HEK293 (cell line): ENCODE results near the gene RAB24.

ENCODE experiments used
- CTCF ChIA-PET: fragments of 350-600 bp; formaldehyde crosslinking; extraction: SDS; loops from one replicate; lab custom pipeline; 2021; ENCODE audit warnings: antibody characterized with exemption; lab: Yijun Ruan, JAX
- POLR2A ChIA-PET: fragments of 300-600 bp; formaldehyde crosslinking; extraction: SDS; loops from one replicate; lab custom pipeline; 2020; ENCODE audit warnings: antibody characterized with exemption, inconsistent platforms; lab: Yijun Ruan, JAX
- H3K27ac ChIP-seq: fragments of 200-500 bp; sonication (Bioruptor generic); 2 replicates; pipeline ENCODE4 v1.5.1; 2014; ENCODE audit warnings: low read depth, low read length, control low read depth, inconsistent platforms; ENCODE audit errors: extremely low read depth
- H3K36me3 ChIP-seq, 2 experiments: fragments of 200-500 bp in 1 of 2; sonication (Bioruptor generic) in 1 of 2; 1 replicate in 1 of 2; 2 replicates in 1 of 2; pipeline ENCODE4 v1.5.1; 2014 to 2017; ENCODE audit warnings: inconsistent platforms in 2 of 2, low read length in 2 of 2; ENCODE audit not compliant: control insufficient read depth in 2 of 2, insufficient read depth in 1 of 2
- H3K4me1 ChIP-seq: fragments of 200-500 bp; sonication (Bioruptor generic); 2 replicates; pipeline ENCODE4 v1.5.1; 2014; ENCODE audit warnings: mild to moderate bottlenecking, low read length, inconsistent platforms; ENCODE audit not compliant: control insufficient read depth, insufficient read depth
- H3K4me3 ChIP-seq: 2 replicates; pipeline ENCODE4 v1.5.1; 2011; ENCODE audit warnings: low read depth, mild to moderate bottlenecking, control low read depth, low read length, moderate library complexity
- H3K9me3 ChIP-seq: fragments of 200-500 bp; sonication (Bioruptor generic); 2 replicates; pipeline ENCODE4 v1.5.1; 2014; ENCODE audit warnings: low read depth, low read length, inconsistent platforms; ENCODE audit not compliant: control insufficient read depth, insufficient read depth
- GFI1B ChIP-seq: fragments of 450-650 bp; formaldehyde crosslinking; IDR thresholded peaks from 2 replicates; pipeline ENCODE4 v1.5.1; 2016; ENCODE audit warnings: missing biosample characterization, missing genetic modification characterization
- KLF1 ChIP-seq: fragments of 450-650 bp; formaldehyde crosslinking; IDR thresholded peaks from 2 replicates; pipeline ENCODE4 v1.5.1; 2016; ENCODE audit warnings: missing biosample characterization, missing genetic modification characterization
- KLF7 ChIP-seq: fragments of 450-650 bp; formaldehyde crosslinking; IDR thresholded peaks from 2 replicates; pipeline ENCODE4 v1.5.1; 2016; ENCODE audit warnings: missing biosample characterization, missing genetic modification characterization, borderline replicate concordance
- YY1 ChIP-seq: fragments of 450-650 bp; formaldehyde crosslinking; IDR thresholded peaks from 2 replicates; pipeline ENCODE4 v1.5.1; 2018; ENCODE audit warnings: missing biosample characterization, missing genetic modification characterization
- ZFP41 ChIP-seq: fragments of 450-650 bp; formaldehyde crosslinking; IDR thresholded peaks from 2 replicates; pipeline ENCODE4 v1.5.1; 2016; ENCODE audit warnings: missing biosample characterization, missing genetic modification characterization, borderline replicate concordance
- ZNF114 ChIP-seq: fragments of 450-650 bp; formaldehyde crosslinking; IDR thresholded peaks from 2 replicates; pipeline ENCODE4 v1.5.0; 2017; ENCODE audit warnings: missing biosample characterization, missing genetic modification characterization
- ZNF184 ChIP-seq: fragments of 450-650 bp; IDR thresholded peaks from 2 replicates; pipeline ENCODE4 v1.5.1; 2018; ENCODE audit warnings: missing biosample characterization, mild to moderate bottlenecking, missing genetic modification characterization
- ZNF19 ChIP-seq: fragments of 450-650 bp; formaldehyde crosslinking; IDR thresholded peaks from 2 replicates; pipeline ENCODE4; 2016; ENCODE audit warnings: missing biosample characterization, missing genetic modification characterization, low read depth
- ZNF2 ChIP-seq: fragments of 450-650 bp; formaldehyde crosslinking; IDR thresholded peaks from 2 replicates; pipeline ENCODE4 v1.5.1; 2016; ENCODE audit warnings: missing biosample characterization, missing genetic modification characterization
- ZNF223 ChIP-seq: fragments of 450-650 bp; formaldehyde crosslinking; IDR thresholded peaks from 2 replicates; pipeline ENCODE4 v1.5.1; 2016; ENCODE audit warnings: missing biosample characterization, missing genetic modification characterization
- ZNF292 ChIP-seq: fragments of 450-650 bp; formaldehyde crosslinking; IDR thresholded peaks from 2 replicates; pipeline ENCODE4 v1.5.1; 2016; ENCODE audit warnings: low read depth, missing biosample characterization, missing genetic modification characterization, borderline replicate concordance
- ZNF341 ChIP-seq: fragments of 450-650 bp; formaldehyde crosslinking; IDR thresholded peaks from 2 replicates; pipeline ENCODE4; 2016; ENCODE audit warnings: low read depth, missing biosample characterization, missing genetic modification characterization
- ZNF350 ChIP-seq: fragments of 450-650 bp; formaldehyde crosslinking; IDR thresholded peaks from 2 replicates; pipeline ENCODE4 v1.5.0; 2017; ENCODE audit warnings: missing biosample characterization, mild to moderate bottlenecking, missing genetic modification characterization
- ZNF394 ChIP-seq: fragments of 450-650 bp; formaldehyde crosslinking; IDR thresholded peaks from 2 replicates; pipeline ENCODE4 v1.5.1; 2016; ENCODE audit warnings: missing biosample characterization, missing genetic modification characterization, mild to moderate bottlenecking, moderate library complexity, borderline replicate concordance
- ZNF426 ChIP-seq: fragments of 450-650 bp; formaldehyde crosslinking; IDR thresholded peaks from 2 replicates; pipeline ENCODE4 v1.5.1; 2017; ENCODE audit warnings: missing biosample characterization, missing genetic modification characterization, mild to moderate bottlenecking, inconsistent platforms, moderate library complexity
- ZNF473 ChIP-seq: fragments of 450-650 bp; formaldehyde crosslinking; IDR thresholded peaks from 2 replicates; pipeline ENCODE4 v1.5.1; 2017; ENCODE audit warnings: missing biosample characterization, missing genetic modification characterization
- ZNF548 ChIP-seq: fragments of 450-650 bp; formaldehyde crosslinking; IDR thresholded peaks from 2 replicates; pipeline ENCODE4 v1.5.1; 2016; ENCODE audit warnings: missing biosample characterization, missing genetic modification characterization
- ZNF555 ChIP-seq: fragments of 450-650 bp; formaldehyde crosslinking; conservative IDR thresholded peaks from 2 replicates; pipeline ENCODE4 v1.5.1; 2017; ENCODE audit warnings: missing biosample characterization, mild to moderate bottlenecking, missing genetic modification characterization, inconsistent platforms
- ZNF571 ChIP-seq: fragments of 450-650 bp; formaldehyde crosslinking; IDR thresholded peaks from 2 replicates; pipeline ENCODE4 v1.5.0; 2017; ENCODE audit warnings: missing biosample characterization, missing genetic modification characterization
- ZNF585B ChIP-seq: fragments of 450-650 bp; formaldehyde crosslinking; IDR thresholded peaks from 2 replicates; pipeline ENCODE4 v1.5.1; 2016; ENCODE audit warnings: missing biosample characterization, missing genetic modification characterization
- ZNF600 ChIP-seq: fragments of 450-650 bp; formaldehyde crosslinking; IDR thresholded peaks from 2 replicates; pipeline ENCODE4 v1.5.1; 2016; ENCODE audit warnings: missing biosample characterization, missing genetic modification characterization
- ZNF623 ChIP-seq: fragments of 450-650 bp; formaldehyde crosslinking; IDR thresholded peaks from 2 replicates; pipeline ENCODE4 v1.5.1; 2016; ENCODE audit warnings: missing biosample characterization, missing genetic modification characterization
- ZNF664 ChIP-seq: fragments of 450-650 bp; formaldehyde crosslinking; IDR thresholded peaks from 2 replicates; pipeline ENCODE4 v1.5.1; 2016; ENCODE audit warnings: missing biosample characterization, missing genetic modification characterization
- ZNF785 ChIP-seq: fragments of 450-650 bp; formaldehyde crosslinking; IDR thresholded peaks from 2 replicates; pipeline ENCODE4 v1.5.1; 2016; ENCODE audit warnings: missing biosample characterization, missing genetic modification characterization
- ZXDB ChIP-seq: fragments of 450-650 bp; formaldehyde crosslinking; IDR thresholded peaks from 2 replicates; pipeline ENCODE4 v1.5.1; 2016; ENCODE audit warnings: missing biosample characterization, missing genetic modification characterization
- TF ChIP-seq, protein P1 (sequence below): fragments of 450-650 bp; formaldehyde crosslinking; IDR thresholded peaks from 2 replicates; pipeline ENCODE4 v1.5.1; 2016; ENCODE audit warnings: missing biosample characterization, missing genetic modification characterization
- TF ChIP-seq, protein P2 (sequence below): fragments of 450-650 bp; IDR thresholded peaks from 2 replicates; pipeline ENCODE4 v1.5.1; 2018; ENCODE audit warnings: missing biosample characterization, mild to moderate bottlenecking, missing genetic modification characterization
- TF ChIP-seq, protein P3 (sequence below): fragments of 450-650 bp; formaldehyde crosslinking; IDR thresholded peaks from 2 replicates; pipeline ENCODE4 v1.5.1; 2016; ENCODE audit warnings: missing biosample characterization, missing genetic modification characterization, borderline replicate concordance

RAB24 gene

DNA sequence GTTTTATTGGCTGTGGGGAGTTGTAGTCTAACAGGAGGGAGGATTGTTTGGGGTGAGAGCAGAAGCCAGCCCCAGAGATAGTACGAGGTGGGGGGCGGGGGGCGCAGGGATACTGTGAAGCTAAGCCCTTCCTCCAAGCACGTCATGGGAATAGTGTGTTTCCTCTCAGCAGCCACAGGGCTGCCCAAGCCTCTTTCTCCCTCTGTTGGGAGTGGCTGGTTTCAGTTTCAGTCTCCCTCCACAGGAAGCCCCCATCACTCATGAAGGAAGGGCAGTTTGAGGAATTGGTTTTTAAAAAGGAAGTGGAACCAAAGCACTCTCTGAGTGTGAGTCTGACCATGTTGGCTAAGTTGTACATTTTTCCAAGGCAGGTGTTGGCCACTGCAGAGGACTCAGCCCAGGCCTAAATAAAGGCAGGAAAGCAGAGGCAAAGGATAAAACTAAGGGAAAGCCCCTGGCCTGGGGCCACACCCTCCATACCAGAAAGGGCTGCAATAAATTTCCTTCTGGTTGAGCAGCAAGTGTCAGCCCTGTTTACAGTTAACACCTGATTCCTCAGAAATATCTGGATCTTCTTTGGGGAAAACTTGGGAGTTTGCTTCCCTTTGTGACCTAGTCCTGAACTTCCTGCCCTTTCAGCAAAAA is 3.2 kb downstream of the RAB24 start (continued):
- no peak for TF ChIP-seq ZNF571 (tag by site-specific recombination)
- no peak for TF ChIP-seq ZNF394 (tag by site-specific recombination)
- TF ChIP-seq ZNF114 (tag by site-specific recombination) = no peak
- TF ChIP-seq ZXDB (tag by site-specific recombination) = 0 out of 2 replicates have a peak, but pooled peaks have one; percentile 39
- TF ChIP-seq ZNF184 (tag by site-specific recombination) = no peak
- TF ChIP-seq, protein P1, sequence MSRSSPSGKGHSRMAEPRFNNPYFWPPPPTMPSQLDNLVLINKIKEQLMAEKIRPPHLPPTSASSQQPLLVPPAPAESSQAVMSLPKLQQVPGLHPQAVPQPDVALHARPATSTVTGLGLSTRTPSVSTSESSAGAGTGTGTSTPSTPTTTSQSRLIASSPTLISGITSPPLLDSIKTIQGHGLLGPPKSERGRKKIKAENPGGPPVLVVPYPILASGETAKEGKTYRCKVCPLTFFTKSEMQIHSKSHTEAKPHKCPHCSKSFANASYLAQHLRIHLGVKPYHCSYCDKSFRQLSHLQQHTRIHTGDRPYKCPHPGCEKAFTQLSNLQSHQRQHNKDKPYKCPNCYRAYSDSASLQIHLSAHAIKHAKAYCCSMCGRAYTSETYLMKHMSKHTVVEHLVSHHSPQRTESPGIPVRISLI (tag by site-specific recombination) = no peak
- no peak for TF ChIP-seq ZNF548 (tag by site-specific recombination)
- peak; percentile 29; the same call in 1 of the 2 replicates for TF ChIP-seq ZNF2 (tag by site-specific recombination)
- 0 out of 2 replicates have a peak, but pooled peaks have one; percentile 12 for TF ChIP-seq ZNF600 (tag by site-specific recombination)
- no peak for TF ChIP-seq ZNF19
- TF ChIP-seq ZNF664 (tag by site-specific recombination) = no peak

DNA sequence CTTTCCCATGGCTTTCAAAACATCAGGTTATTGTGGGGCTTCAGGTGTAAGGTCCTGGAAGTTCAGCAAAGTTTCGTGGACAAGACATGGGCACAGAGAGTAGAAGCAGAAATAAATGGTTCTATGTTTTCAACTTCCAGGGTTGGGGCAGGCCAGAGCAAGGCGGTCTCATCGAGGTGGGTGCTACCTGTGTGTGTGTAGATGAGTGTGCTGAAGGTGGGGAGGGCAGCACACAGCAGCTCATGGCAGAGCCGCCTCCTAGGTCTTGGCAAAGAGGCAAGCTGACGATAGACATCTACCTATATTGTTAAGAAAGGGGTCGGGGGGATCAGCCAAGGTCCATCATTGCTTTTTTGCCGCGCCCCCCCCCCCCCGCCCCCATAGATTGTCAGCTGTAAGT is 3.8 kb downstream of the RAB24 start:
- no peak overlapping the region for H3K27ac ChIP-seq
- H3K36me3 ChIP-seq = peaks cover 0 to 68% of the 10 kb centered on the region in 2 experiments; a peak in 1 of 3 replicates
- no peaks in the 10 kb centered on the region for H3K9me3 ChIP-seq
- no peak overlapping the region for H3K4me3 ChIP-seq
- peaks cover 6% of the 10 kb centered on the region for H3K4me1 ChIP-seq
- CTCF ChIA-PET = interaction anchor here (0.7 to 3.4 kb wide), 7 partner anchors 10 to 510 kb away, joined by 3 to 15 read pairs (median 3); no protein-coding TSS in a partner anchor
- TF ChIP-seq ZNF585B (tag by site-specific recombination) = no peak
- no peak for TF ChIP-seq ZNF341
- no peak for TF ChIP-seq ZNF623 (tag by site-specific recombination)
- no peak for TF ChIP-seq ZNF473 (tag by site-specific recombination)
- TF ChIP-seq ZNF223 = no peak
- no peak for TF ChIP-seq ZNF292
- no peak for TF ChIP-seq GFI1B (tag by site-specific recombination)
- no peak for TF ChIP-seq ZNF114 (tag by site-specific recombination)
- no peak for TF ChIP-seq ZNF555 (tag by site-specific recombination)
- no peak for TF ChIP-seq KLF7
- TF ChIP-seq KLF1 (tag by site-specific recombination) = no peak
- TF ChIP-seq ZFP41 = no peak
- TF ChIP-seq ZNF785 (tag by site-specific recombination) = no peak
- TF ChIP-seq ZNF426 = no peak
- TF ChIP-seq ZNF350 (tag by site-specific recombination) = no peak
- TF ChIP-seq YY1 (tag by site-specific recombination) = no peak
- TF ChIP-seq, protein P2, sequence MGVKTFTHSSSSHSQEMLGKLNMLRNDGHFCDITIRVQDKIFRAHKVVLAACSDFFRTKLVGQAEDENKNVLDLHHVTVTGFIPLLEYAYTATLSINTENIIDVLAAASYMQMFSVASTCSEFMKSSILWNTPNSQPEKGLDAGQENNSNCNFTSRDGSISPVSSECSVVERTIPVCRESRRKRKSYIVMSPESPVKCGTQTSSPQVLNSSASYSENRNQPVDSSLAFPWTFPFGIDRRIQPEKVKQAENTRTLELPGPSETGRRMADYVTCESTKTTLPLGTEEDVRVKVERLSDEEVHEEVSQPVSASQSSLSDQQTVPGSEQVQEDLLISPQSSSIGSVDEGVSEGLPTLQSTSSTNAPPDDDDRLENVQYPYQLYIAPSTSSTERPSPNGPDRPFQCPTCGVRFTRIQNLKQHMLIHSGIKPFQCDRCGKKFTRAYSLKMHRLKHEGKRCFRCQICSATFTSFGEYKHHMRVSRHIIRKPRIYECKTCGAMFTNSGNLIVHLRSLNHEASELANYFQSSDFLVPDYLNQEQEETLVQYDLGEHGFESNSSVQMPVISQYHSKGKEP (tag by site-specific recombination) = no peak
- TF ChIP-seq, protein P3, sequence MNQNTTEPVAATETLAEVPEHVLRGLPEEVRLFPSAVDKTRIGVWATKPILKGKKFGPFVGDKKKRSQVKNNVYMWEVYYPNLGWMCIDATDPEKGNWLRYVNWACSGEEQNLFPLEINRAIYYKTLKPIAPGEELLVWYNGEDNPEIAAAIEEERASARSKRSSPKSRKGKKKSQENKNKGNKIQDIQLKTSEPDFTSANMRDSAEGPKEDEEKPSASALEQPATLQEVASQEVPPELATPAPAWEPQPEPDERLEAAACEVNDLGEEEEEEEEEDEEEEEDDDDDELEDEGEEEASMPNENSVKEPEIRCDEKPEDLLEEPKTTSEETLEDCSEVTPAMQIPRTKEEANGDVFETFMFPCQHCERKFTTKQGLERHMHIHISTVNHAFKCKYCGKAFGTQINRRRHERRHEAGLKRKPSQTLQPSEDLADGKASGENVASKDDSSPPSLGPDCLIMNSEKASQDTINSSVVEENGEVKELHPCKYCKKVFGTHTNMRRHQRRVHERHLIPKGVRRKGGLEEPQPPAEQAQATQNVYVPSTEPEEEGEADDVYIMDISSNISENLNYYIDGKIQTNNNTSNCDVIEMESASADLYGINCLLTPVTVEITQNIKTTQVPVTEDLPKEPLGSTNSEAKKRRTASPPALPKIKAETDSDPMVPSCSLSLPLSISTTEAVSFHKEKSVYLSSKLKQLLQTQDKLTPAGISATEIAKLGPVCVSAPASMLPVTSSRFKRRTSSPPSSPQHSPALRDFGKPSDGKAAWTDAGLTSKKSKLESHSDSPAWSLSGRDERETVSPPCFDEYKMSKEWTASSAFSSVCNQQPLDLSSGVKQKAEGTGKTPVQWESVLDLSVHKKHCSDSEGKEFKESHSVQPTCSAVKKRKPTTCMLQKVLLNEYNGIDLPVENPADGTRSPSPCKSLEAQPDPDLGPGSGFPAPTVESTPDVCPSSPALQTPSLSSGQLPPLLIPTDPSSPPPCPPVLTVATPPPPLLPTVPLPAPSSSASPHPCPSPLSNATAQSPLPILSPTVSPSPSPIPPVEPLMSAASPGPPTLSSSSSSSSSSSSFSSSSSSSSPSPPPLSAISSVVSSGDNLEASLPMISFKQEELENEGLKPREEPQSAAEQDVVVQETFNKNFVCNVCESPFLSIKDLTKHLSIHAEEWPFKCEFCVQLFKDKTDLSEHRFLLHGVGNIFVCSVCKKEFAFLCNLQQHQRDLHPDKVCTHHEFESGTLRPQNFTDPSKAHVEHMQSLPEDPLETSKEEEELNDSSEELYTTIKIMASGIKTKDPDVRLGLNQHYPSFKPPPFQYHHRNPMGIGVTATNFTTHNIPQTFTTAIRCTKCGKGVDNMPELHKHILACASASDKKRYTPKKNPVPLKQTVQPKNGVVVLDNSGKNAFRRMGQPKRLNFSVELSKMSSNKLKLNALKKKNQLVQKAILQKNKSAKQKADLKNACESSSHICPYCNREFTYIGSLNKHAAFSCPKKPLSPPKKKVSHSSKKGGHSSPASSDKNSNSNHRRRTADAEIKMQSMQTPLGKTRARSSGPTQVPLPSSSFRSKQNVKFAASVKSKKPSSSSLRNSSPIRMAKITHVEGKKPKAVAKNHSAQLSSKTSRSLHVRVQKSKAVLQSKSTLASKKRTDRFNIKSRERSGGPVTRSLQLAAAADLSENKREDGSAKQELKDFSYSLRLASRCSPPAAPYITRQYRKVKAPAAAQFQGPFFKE (tag by site-specific recombination) = no peak
- POLR2A ChIA-PET = interaction anchor here (0.6 kb wide), 1 partner anchor 148 kb away, joined by 3 read pairs; no protein-coding TSS in a partner anchor
